GM19397 (cell line): Measurements from ENCODE around the gene DTD1.

Experiments used
- ATAC-seq: cut with Tn5 transposase; IDR thresholded peaks from one replicate; pipeline ENCODE4 v1.9.1; 2021; ENCODE audit warnings: mild to moderate bottlenecking, moderate library complexity; ENCODE audit not compliant: unreplicated experiment

The DTD1 gene

DNA sequence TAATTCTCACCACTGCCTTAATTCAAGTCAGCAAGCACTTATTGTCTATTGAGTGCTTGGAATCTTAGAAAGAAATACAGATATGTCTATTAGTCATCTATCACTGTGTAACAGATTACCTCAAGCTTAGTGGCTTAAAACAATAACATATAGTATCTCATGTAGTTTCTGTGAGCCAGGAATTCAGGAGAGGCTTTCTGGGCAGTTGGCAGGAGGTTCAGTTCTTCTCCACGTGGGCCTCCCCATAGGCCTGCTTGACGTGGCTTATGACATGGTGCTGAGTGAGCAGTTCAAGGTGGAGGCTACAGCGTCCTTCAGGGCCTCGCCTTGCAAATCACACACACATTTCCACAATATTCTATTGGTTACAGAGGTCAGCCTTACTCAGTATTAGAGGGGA lies 69.7 kb downstream of the DTD1 start:
- ATAC-seq, result no peak

DNA sequence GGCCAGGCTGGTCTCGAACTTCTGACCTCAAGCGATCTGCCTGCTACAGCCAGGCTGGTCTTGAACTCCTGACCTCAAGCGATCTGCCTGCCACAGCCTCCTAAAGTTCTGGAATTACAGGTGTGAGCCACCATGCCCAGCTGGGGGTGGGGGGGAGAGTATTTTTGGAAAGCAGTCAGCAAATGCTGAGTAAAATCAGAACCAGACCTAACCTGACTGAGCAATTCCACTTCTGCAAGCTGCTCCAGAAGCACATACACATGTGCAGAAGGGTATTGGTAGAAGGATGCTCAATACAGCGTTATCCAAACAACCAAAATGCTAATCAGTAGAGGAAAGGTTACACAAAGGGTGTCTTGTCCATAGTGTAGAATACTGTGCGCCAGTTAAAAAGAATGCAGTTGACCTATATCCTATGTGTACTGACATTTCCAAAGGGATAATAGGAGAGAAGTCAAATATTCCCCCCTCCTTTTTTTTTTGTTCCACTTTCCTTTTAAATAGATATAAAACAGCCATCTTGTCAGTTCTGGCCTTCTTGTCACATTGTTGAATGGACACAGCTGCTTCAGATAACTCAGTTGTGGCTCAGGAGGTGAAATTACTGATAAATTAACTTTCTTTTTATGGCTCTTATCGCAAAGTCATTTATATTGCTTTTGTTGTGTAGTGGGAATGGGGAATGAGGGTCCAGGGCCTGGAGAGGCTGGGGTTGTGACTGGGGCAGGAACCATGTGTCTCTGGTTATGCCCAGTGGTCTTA lies 74.6 kb downstream of the DTD1 start:
- ATAC-seq, result no peak

GRCh38 chr20:18663932-18664331 lies 76.1 kb downstream of the DTD1 start:
- ATAC-seq, result no peak

DNA sequence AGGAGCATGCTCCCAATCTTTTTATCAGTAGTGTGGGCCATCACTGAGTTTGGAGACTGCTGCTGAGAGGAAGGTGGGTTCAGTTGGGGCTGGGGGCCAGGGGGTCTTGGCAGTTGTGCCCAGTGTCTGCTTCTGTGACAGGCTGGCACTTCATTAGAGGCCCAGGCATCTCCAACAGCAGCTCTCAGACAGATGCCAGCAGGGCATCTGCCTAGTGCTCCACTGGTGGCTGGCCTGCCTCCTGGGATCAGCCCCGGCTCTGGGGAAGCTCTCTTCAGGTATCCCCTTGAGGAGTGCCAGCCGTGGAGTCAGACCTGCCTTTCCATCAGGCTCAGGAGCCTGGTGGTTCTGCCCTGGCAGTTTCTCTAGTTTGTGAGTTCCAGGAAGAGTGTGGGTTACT lies 77.3 kb downstream of the DTD1 start:
- ATAC-seq, result no peak

- ATAC-seq, result no peak
These were observed 79.1 kb downstream of the DTD1 start for GRCh38 chr20:18666803-18667415.

DNA sequence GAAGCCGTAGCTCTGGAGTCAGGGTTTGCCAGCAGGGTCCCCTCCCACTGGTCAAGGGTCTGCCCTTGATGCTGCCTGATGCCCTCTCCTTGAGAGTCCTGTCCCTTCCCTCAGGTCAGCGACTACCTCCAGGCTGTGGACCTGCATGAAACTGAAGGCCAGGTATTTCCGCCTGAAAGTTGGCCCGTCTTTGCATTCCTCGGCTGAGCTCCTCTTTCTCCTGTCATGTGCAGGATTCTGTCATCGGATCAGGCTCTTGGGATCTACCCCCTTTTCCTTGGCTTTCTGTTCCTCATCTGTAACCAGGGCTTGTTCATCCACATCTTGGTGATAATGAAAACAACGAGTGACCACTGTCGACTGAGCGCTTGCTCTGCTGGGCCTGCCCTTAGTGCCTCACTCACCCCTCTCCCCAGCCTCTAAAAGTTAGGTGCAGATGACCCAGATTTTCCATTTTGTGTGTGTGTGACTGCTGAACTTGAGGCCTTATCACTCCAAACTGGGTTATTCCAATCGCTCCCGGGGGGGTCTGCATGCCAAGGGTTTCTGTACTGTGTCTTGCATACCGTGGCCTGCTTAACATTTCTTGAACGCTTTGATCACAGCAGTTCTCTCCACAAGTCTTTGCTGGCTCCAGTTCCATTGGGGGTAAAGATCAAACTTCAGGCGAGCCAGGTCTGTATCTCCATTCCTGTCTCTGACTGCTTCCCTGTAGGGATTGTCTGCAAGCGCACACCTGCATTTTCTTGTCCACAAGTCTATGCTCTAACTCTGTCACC lies 81.6 kb downstream of the DTD1 start:
- no peak for ATAC-seq

DNA sequence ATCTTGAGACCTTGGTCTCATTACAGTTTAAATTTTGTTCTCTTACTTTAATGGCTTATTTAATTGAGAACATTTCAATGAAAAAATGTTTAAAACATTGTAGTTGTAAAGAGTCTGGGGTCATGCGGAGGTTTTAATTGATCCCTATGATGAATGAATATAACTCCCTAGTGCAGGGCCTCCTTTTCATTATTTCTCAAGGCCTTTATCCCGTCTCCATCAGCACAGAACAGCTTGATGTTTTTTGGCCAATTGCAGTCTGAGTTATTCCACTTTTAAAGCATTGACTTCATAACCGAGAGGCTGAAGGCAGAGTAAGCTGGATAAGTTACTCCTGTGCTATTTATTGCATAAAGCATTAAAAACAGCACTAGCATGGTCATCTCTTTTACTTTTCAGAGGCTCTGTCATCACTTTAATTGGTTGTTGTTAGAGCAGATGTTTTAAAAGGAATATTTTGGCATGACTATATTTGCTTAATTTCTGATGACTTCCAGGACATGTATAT lies 83.4 kb downstream of the DTD1 start:
- no peak for ATAC-seq

DNA sequence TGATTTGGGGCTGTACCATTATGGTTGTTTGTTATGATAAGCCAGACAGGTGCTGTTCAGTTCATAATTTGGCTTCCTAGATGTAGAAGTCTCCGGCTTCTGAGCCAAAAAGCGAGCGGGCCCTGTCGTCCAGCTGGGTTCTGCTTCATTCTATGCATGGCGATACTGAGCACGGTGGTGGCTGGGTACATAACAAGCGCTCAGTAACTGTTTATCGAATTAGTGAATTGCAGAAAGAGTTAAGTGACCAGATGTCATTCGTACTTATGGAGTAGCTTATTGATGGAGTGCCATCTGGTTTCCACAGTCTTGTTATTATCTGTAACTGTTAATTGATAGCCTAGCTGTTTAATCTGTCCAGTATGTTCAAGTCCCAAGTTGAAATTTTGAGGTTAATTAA lies 85.0 kb downstream of the DTD1 start:
- ATAC-seq, result no peak

DNA sequence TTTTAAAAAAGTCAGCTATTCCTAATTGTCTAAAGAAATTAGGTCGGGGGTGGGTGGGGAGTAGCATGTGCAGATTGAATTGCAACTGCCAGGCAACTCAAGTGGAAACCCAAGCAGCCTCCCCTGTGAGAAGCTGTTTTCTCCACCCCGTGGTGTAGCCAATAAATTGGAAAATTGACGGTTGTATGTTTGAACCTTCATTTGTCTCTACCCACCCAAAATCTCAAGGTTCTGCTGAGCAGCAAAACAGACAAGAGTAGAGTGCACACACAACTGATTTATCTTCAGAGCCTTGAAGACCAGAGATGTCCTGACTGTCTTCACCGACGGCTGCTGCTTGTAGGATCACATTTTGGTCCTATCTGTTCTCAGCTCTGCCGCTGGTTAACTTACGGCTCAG lies 88.5 kb downstream of the DTD1 start:
- ATAC-seq, result no peak

DNA sequence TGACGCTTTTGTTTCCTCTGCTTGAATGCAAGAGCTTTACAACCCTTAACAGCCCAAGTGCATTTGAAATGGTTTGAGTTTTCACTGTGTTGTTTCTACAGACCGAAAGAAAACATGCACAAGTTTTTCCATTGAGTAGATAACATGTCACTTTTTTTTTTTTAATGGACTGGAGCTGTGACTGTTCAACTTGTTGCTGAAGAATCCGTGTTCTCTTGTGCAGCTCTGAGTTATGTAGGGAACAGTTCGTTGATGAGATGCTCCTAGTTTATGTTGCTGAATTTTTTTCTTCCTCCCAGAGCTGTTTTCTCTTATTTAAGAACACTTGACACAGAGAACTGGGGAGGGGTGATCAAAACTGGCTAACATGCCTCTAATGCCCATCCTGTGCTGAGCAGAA lies 89.3 kb downstream of the DTD1 start:
- ATAC-seq, result no peak

- no peak for ATAC-seq
These were observed 90.9 kb downstream of the DTD1 start for GRCh38 chr20:18678549-18679419.

DNA sequence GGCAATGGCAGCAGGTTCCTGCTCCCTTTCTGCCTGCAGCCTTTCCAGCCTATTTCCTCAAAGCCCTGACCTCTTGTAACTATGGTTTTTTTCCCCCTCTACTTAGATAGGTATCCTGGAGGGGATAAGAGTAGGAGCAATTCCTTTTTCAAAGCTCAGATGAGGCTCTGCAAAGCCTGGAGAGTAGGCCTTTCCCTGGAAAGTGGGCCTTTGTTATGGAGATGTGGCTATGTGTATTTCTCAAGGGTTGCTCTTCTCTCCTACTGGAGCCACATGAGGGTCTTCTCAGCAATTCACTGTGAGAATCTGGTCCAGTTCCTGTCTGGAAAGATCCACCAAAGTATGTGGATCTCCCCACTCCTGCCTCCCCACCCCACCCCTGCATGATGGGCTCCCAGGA lies 96.0 kb downstream of the DTD1 start:
- ATAC-seq, result no peak

DNA sequence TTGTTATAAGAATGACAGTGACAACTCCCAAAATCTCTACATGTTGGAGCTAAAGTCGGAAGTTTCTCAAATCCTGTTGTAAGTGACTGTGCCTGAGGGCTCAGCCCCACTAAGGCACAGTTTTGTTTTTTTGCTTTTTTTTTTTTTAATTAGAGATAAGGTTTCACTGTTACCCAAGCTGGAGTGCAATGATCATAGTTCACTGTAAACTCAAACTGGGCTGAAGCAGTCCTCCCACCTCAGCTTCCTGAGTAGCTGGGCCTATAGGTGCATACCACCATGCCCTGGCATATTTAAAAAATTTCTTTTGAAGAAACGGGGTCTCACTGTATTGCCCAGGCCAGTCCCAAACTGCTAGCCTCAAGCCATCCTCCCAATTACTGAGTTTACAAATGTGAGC lies 96.9 kb downstream of the DTD1 start:
- ATAC-seq, result no peak

DNA sequence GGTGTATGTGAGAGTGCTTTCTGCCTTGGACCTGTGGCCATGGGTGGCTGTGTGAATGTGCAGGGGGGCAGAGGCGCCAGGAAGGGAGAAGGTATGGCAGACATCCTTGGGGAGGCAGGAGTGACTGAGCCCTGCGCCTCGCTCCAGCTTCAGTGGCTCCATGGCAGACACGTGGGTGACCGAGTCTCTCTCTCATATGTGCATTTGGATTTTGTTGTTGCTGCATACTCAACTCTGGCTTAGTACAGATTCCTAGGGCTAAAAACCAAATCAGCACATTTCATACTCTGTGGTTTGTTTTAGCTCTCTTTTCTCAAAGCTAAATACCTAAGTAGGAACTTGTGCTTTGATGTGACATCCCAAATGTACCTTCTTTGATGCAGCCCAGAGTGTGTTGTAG lies 97.6 kb downstream of the DTD1 start:
- no peak for ATAC-seq

DNA sequence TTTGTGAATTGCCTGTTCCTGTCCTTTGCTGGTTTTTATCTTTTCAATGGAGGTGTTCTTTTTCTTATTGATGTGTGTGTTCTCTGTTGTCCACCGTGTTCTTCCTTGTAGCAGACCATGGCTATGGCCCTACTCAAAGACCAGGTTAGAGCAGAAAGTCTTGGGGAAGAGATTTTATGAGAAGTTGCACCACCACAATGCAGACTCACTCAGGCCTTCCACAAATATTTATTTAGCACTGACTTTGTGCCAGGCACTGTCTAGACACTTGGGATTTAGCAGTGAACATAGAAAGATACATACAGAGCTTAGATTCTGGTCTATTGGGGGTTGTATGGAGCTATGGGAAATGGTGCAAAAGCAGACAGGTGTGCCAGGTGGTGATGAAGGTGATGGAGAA lies 98.8 kb downstream of the DTD1 start:
- no peak for ATAC-seq

- ATAC-seq, result no peak
These were observed 100.8 kb downstream of the DTD1 start for GRCh38 chr20:18688676-18689075.

- no peak for ATAC-seq
These were observed 101.7 kb downstream of the DTD1 start for GRCh38 chr20:18689557-18689956.

DNA sequence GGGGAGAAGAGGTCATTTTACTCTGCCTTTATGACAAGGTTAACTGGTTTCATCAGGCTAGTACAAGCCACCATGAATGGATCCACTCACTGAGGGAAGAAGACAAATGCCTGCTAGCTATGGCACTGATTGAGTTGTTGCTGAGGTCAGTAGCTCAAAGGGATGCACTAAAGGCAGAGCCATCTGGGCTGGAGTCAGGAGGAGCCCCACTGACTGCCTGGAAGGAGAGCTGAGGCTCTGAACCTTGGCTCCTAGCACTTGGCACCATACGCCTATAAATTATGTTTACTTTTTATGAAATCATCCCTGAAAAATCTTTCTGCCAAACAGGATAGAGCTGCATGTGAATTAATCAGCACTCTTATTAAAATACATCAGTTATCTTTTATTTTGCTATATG lies 104.6 kb downstream of the DTD1 start:
- ATAC-seq, result no peak

GRCh38 chr20:18694071-18694470 lies 106.2 kb downstream of the DTD1 start:
- no peak for ATAC-seq

- no peak for ATAC-seq
These were observed 107.3 kb downstream of the DTD1 start for GRCh38 chr20:18695175-18695574.
